ENCODE data around the gene CCNL2.
"Not testable (repeated sequence)": the region's sequence is repeated elsewhere in the genome, so short reads cannot be mapped to it uniquely, and the experiment has no call there.

DNA sequence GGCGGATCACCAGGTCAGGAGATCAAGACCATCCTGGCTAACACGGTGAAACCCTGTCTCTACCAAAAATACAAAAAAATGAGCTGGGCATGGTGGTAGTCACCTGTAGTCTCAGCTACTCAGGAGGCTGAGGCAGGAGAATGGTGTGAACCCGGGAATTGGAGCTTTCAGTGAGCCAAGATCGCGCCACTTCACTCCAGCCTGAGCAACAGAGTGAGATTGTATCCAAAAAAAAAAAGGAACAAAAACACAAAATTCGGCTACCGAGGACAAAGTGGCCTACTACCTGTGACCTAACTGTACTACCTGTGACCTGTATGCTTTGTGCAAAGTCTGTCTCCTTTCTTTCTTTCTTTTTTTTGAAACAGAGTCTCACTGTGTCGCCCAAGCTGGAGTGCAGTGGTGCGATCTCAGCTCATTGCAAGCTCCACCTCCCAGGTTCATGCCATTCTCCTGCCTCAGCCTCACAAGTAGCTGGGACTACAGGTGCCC lies 3.8 kb upstream of the CCNL2 start:
- TF ChIP-seq, protein P1, sequence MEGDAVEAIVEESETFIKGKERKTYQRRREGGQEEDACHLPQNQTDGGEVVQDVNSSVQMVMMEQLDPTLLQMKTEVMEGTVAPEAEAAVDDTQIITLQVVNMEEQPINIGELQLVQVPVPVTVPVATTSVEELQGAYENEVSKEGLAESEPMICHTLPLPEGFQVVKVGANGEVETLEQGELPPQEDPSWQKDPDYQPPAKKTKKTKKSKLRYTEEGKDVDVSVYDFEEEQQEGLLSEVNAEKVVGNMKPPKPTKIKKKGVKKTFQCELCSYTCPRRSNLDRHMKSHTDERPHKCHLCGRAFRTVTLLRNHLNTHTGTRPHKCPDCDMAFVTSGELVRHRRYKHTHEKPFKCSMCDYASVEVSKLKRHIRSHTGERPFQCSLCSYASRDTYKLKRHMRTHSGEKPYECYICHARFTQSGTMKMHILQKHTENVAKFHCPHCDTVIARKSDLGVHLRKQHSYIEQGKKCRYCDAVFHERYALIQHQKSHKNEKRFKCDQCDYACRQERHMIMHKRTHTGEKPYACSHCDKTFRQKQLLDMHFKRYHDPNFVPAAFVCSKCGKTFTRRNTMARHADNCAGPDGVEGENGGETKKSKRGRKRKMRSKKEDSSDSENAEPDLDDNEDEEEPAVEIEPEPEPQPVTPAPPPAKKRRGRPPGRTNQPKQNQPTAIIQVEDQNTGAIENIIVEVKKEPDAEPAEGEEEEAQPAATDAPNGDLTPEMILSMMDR (IDR thresholded peaks at IDR 0.05), result not testable (repeated sequence)
- not testable (repeated sequence) for TF ChIP-seq POLR2A (IDR thresholded peaks at IDR 0.05)
